Breast epithelium (tissue), 4 donors: Measurements from ENCODE around the gene PKM. TPM values are rescaled to one million over a fixed set of nuclear protein-coding genes. Genes with fewer than 3 reads are reported as not detected.

Source experiments
- DNase-seq, 2 donors: peaks; one replicate each; pipeline ENCODE4 v3.0.0-alpha.2; 2019; ENCODE audit warnings: low spot score in 2 of 2
- H3K27ac ChIP-seq, 2 donors: fragments of 200-600 bp; sonication (generic) in 1 of 2; one replicate each; pipeline ENCODE4 v1.5.1; 2016 to 2019; ENCODE audit warnings: mild to moderate bottlenecking in 1 of 2
- H3K27me3 ChIP-seq, 2 donors: fragments of 200-600 bp; sonication (generic) in 1 of 2; one replicate each; pipeline versions ENCODE4 v1.5.1 to v1.6.0; 2017 to 2019; ENCODE audit warnings: control low read depth in 1 of 2, mild to moderate bottlenecking in 1 of 2
- H3K36me3 ChIP-seq: fragments of 200-600 bp; one replicate; pipeline ENCODE4 v1.5.1; 2019
- H3K4me1 ChIP-seq, 2 donors: fragments of 200-600 bp; sonication (generic); one replicate each; pipeline ENCODE4 v1.5.1; 2016 to 2019; ENCODE audit warnings: control low read depth in 1 of 2
- H3K4me3 ChIP-seq, 3 donors: fragments of 200-600 bp; sonication (generic); 1 replicate in 2 of 3; 2 replicates in 1 of 3; pipeline ENCODE4 v1.5.1; 2016 to 2019; ENCODE audit warnings: mild to moderate bottlenecking in 3 of 3, moderate library complexity in 2 of 3
- H3K9me3 ChIP-seq, 2 donors: fragments of 200-600 bp; sonication (generic) in 1 of 2; one replicate each; pipeline ENCODE4 v1.5.1; 2016 to 2019; ENCODE audit warnings: control low read depth in 1 of 2
- POLR2A ChIP-seq: fragments of 450-650 bp; IDR thresholded peaks from one replicate; pipeline ENCODE4 v1.6.1; 2016; ENCODE audit warnings: antibody characterized with exemption, mild to moderate bottlenecking, moderate library complexity
- POLR2AphosphoS5 ChIP-seq, 3 donors: sonication (generic); formaldehyde crosslinking; IDR thresholded peaks; one replicate each; pipeline ENCODE4 v1.6.1; 2017; ENCODE audit warnings: antibody characterized with exemption in 3 of 3
- intact Hi-C: fragments of 100-400 bp; cut with DNase I; formaldehyde crosslinking; loops from one replicate; pipeline ENCODE4 v1.15.1; 2023; ENCODE audit warnings: low total_unique reads
- total RNA-seq, 3 donors: library from RNA; depleted of rRNA; stranded (reverse); fragments of >200 nt; gene quantifications; one replicate each; pipeline ENCODE4 v1.1.0, GENCODE V29; 2016
- TF ChIP-seq, protein P1 (sequence below), 3 donors: fragments of 450-650 bp; IDR thresholded peaks; one replicate each; pipeline ENCODE4 v1.5.1; 2016 to 2017; ENCODE audit warnings: antibody characterized with exemption in 3 of 3, mild to moderate bottlenecking in 3 of 3, moderate library complexity in 3 of 3

The PKM gene
- total RNA-seq, 3 donors from 2014 or later, result 212 to 476 (median 367) TPM

DNA sequence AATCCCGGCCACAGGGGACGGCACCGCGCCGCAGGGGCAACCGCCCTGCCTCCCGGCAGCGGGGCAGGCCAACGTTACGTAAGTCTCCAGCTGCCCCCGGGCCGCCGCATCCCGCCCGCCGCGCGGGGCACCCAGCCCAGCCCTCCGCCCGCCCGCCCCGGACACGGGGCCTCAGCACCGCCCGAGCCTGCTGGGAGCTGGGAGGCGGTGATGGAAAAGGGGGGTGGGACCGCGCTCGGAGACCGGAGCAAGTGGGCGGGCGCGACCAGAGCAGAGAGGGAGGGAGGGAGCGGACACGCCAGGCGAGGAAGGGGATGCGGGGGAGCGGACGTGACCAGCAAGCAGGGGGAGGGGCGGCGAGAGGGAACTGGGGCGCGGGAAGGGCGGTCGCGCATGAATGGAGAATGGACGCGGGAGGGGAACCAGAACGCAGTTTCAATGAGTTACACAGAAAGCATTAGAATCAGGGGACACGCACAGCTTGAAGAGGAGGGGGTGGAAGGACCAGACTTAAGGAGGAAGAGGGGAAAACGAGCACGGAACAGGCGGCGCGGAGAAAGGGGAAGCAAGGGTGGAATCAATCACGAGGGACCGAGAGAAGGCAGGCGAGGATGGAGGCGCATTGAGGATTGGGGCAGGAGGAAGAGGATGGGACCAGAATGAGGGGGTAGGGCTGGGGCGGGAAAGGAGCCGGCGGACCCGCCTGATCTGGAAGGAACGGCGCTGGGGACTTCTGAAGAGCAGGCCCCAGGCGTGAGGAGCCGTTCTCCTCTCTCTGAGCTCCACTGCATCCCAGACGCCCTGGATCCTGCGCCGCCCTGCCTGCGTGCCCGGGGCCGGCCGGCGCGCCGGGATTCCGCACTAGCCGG, 559 bp downstream of the PKM start:
- intact Hi-C loops, result no loop called here
- peak; percentile 74 to 87 for DNase-seq
- H3K4me1 ChIP-seq, result peaks cover 0 to 29% of the 10 kb centered on the region in 2 donors

DNA sequence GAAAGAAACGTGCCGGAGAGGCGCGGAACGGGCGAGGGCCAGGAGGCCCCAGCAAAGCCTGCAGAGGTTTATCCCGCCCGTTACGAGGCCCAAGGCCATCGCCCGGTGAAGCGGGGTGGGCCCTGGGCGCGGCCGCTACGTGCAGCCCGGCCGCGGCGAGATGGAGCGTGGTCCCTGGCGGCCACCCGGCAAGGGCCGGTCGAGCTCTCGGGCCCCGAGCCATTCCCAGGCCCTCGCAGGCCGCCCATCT, 1.1 kb downstream of the PKM start:
- Histone ChIP-seq H3K27ac (peak overlapping the region; percentile 94 to 98), H3K9me3 (no peaks in the 10 kb centered on the region), H3K4me3 (peak overlapping the region; percentile 80 to 92 (median 88)), H3K4me1 (peaks cover 0 to 29% of the 10 kb centered on the region in 2 donors), H3K36me3 (no peaks in the 10 kb centered on the region), H3K27me3 (no peaks in the 10 kb centered on the region)
- TF ChIP-seq, protein P1, sequence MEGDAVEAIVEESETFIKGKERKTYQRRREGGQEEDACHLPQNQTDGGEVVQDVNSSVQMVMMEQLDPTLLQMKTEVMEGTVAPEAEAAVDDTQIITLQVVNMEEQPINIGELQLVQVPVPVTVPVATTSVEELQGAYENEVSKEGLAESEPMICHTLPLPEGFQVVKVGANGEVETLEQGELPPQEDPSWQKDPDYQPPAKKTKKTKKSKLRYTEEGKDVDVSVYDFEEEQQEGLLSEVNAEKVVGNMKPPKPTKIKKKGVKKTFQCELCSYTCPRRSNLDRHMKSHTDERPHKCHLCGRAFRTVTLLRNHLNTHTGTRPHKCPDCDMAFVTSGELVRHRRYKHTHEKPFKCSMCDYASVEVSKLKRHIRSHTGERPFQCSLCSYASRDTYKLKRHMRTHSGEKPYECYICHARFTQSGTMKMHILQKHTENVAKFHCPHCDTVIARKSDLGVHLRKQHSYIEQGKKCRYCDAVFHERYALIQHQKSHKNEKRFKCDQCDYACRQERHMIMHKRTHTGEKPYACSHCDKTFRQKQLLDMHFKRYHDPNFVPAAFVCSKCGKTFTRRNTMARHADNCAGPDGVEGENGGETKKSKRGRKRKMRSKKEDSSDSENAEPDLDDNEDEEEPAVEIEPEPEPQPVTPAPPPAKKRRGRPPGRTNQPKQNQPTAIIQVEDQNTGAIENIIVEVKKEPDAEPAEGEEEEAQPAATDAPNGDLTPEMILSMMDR (IDR thresholded peaks at IDR 0.05), result no peak
- TF ChIP-seq POLR2A, result no peak
- no peak for TF ChIP-seq POLR2AphosphoS5 (IDR thresholded peaks at IDR 0.05)
- intact Hi-C loops, result no loop called here
- DNase-seq, result no peak

More for the DNA sequence above, 559 bp downstream of the PKM start:
- Histone ChIP-seq H3K36me3 (no peaks in the 10 kb centered on the region), H3K27me3 (no peaks in the 10 kb centered on the region), H3K9me3 (no peaks in the 10 kb centered on the region), H3K27ac (peak overlapping the region; percentile 94 to 98), H3K4me3 (peak overlapping the region; percentile 80 to 92 (median 88))
- TF ChIP-seq POLR2A, result peak; percentile 31
- TF ChIP-seq, protein P1 (IDR thresholded peaks at IDR 0.05), result no peak
- peak in 2 of 3 donors; percentile 35 to 43 for TF ChIP-seq POLR2AphosphoS5 (IDR thresholded peaks at IDR 0.05)

DNA sequence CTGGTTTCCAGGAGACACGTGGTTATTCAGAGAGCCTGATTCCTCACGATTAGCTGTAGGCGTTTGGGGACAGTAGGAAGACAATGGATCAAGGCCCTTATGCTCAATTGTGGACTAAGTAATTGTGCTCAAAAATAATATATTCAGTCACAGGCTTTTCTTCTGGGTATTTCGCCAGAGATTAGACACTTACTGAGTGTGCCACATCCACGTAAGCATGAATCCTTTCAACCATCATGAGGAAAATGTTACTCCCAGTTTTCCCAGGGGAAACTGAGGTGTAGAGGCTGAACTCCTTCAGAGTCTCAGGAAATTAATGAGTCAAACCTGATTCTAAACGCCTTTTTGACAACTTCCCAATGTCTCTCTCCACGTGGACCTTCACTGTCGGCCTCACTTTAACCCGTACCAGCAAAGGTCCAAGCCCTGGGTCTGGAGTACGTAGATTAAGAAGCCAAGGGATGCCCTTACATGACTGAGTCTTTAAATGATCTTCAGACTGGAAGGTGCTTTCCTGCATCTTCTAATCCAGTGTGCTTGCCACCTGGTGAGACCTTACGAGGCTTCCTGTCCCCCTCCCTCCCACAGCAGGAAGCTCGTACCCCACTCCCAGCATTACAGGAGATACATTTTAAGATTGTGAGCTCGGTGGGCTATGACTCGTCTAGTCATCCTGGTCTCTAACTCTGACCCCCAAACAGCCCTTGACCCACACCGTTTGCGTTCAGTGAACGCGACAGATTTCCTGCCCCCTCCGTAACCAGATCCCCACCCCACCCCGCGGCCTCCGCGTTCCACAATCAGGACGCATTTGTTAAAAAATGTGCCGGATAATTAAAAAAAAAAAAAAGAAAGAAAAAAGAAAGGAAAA, 1.7 kb downstream of the PKM start:
- peak overlapping the region; percentile 94 to 98 for H3K27ac ChIP-seq
- TF ChIP-seq, protein P1 (IDR thresholded peaks at IDR 0.05), result no peak
- peaks cover 0 to 29% of the 10 kb centered on the region in 2 donors for H3K4me1 ChIP-seq
- DNase-seq, result no peak
- H3K36me3 ChIP-seq, result no peaks in the 10 kb centered on the region
- peak overlapping the region; percentile 80 to 92 (median 88) for H3K4me3 ChIP-seq
- intact Hi-C loops, result no loop called here
- H3K9me3 ChIP-seq, result no peaks in the 10 kb centered on the region
- H3K27me3 ChIP-seq, result no peaks in the 10 kb centered on the region

DNA sequence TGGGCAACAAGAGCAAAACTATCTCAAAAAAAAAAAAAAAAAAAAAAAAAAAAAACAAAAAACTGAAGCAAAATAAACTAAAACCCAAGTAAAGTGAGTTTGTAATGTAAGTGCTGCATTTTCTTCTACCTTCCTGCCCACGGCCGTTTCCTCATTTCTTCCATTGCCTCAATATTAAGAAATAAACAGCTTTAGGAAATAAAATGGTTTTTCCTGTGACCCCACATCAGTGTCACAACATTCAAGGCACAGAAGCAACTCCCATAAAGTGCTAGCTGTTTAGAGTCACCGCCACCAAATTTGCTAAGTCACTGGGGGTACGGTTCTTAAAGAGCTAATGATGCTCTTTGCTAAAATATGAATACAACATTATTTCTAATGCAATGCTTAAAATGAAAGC, 3.3 kb downstream of the PKM start:
- no peaks in the 10 kb centered on the region for H3K9me3 ChIP-seq
- no peaks in the 10 kb centered on the region for H3K36me3 ChIP-seq
- intact Hi-C loops, result no loop called here
- DNase-seq, result no peak
- peaks cover 0 to 28% of the 10 kb centered on the region in 2 donors for H3K4me1 ChIP-seq
- H3K27ac ChIP-seq, result peak overlapping the region; percentile 94 to 98
- H3K4me3 ChIP-seq, result peak overlapping the region in 2 of 3 donors; percentile 80 to 92
- TF ChIP-seq, protein P1 (IDR thresholded peaks at IDR 0.05), result no peak
- TF ChIP-seq POLR2A, result no peak
- TF ChIP-seq POLR2AphosphoS5 (IDR thresholded peaks at IDR 0.05), result no peak
- H3K27me3 ChIP-seq, result no peaks in the 10 kb centered on the region

DNA sequence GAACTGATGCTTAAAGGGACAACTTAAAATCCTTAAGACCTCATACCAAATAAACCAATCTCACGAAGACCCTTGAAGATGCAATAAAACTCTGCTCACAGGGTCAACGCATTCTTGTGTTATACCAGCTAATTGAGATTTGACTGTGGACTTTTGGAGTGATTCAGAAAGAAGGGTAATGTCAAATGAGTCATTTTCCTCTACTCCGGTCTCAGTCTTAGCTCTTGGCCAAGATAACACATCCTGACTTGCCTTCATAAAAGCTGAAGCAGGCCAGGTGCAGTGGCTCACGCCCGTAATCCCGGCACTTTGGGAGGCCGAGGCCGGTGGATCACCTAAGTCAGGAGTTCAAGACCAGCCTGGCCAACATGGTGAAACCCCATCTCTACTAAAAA, 3.8 kb downstream of the PKM start:
- TF ChIP-seq POLR2A (no peak), POLR2AphosphoS5 (IDR thresholded peaks at IDR 0.05) (no peak)
- TF ChIP-seq, protein P1 (IDR thresholded peaks at IDR 0.05), result no peak
- no peaks in the 10 kb centered on the region for H3K9me3 ChIP-seq
- DNase-seq, result no peak
- H3K36me3 ChIP-seq, result no peaks in the 10 kb centered on the region
- H3K27ac ChIP-seq, result peak overlapping the region; percentile 79 to 83
- intact Hi-C loops, result no loop called here
- no peaks in the 10 kb centered on the region for H3K27me3 ChIP-seq
- H3K4me3 ChIP-seq, result peak overlapping the region in 1 of 3 donors; percentile 35
- peaks cover 0 to 27% of the 10 kb centered on the region in 2 donors for H3K4me1 ChIP-seq
